ENCODE results near the gene KCTD6. TPM values are rescaled to one million over a fixed set of nuclear protein-coding genes. Genes with fewer than 3 reads are reported as not detected.
A peak's percentile ranks its signal among the peaks of the same experiment; 100 is the strongest.

Gene KCTD6
- total RNA-seq, 1 experiment from 2014 or later, result 12.0 TPM

DNA sequence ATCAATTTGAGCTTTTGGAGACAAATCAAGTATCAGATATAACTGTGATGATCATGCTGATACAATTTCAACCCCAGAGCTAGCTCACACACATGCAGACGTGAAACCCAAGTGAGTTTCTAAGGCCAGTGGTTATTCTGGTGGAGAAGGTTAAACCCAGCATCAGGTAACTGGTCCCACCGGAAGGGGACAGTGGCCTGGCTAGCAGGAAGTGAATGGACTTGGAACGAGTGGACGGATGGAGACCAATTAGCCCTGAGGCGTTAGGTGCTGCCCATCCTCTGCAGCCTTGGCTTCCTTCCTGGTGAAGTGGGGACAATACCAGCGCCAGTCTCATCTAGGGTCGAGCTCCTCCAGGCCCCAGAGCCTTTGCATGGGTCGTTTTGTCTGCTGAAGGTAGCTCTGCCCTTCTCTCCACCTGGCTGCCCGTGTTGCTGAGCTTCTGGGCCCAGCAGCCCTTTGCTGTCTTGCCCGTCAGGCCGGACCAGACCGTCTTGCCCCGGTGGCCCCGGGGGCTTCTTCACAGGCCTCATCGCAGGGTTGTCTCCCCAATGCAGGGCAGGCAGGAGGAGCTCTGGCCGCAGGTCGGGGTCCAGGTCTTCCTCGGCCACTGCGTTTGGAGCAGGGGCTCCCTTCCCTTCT is 915 bp upstream of the KCTD6 start:
- Histone ChIP-seq H3K4me1 (ENCODE audit: control insufficient read depth in 1 of 2, insufficient read depth in 2 of 2, low read length in 2 of 2) (peaks cover 20 to 45% of the 10 kb centered on the region in 2 experiments), H3K4me2 (ENCODE audit: low read length) (peak overlapping the region; percentile 85), H3K9me2 (ENCODE audit: insufficient read depth) (no peaks in the 10 kb centered on the region), H3K27me3 (ENCODE audit: insufficient read depth, low read length) (no peaks in the 10 kb centered on the region), H4K20me1 (ENCODE audit: insufficient read depth) (no peaks in the 10 kb centered on the region), H3K9me3 (ENCODE audit: control insufficient read depth in 1 of 2, insufficient read depth in 1 of 2, low read depth in 1 of 2, low read length in 2 of 2) (no peaks in the 10 kb centered on the region), H3K27ac (ENCODE audit: low read depth, low read length) (peak overlapping the region; percentile 9; the same call in 1 of the 2 replicates), H3K79me2 (ENCODE audit: insufficient read depth, low read length) (peaks cover 38% of the 10 kb centered on the region), H3K36me3 (ENCODE audit: control insufficient read depth in 1 of 2, insufficient read depth in 2 of 2, low read length in 2 of 2) (no peaks in the 10 kb centered on the region), H2AFZ (ENCODE audit: low read depth, low read length, poor library complexity, severe bottlenecking) (peak overlapping the region; percentile 96), H3K4me3 (replicated peaks in 1 of 2; ENCODE audit: low read depth in 1 of 2, low read length in 2 of 2) (peak overlapping the region; percentile 37 to 53), H3K9ac (ENCODE audit: low read length) (peak overlapping the region; percentile 34; the same call in 1 of the 2 replicates)
- intact Hi-C loops (cut with micrococcal nuclease), result loop anchor here (1.0 kb wide), 1 partner anchor 35 kb away; no protein-coding TSS in a partner anchor
- RAD21 ChIA-PET (ENCODE audit: low non-redundant PET in 1 of 2, low total read pairs in 2 of 2, uncharacterized antibody in 2 of 2, unreplicated experiment in 2 of 2), result interaction anchor here in 1 of 2 experiments (1.1 kb wide), 1 partner anchor 20 kb away, joined by 3 read pairs; no protein-coding TSS in a partner anchor
- TF ChIP-seq SRF (IDR thresholded peaks at IDR 0.05; ENCODE audit: low read depth) (no peak), EZH2phosphoT487 (IDR thresholded peaks at IDR 0.05; ENCODE audit: borderline replicate concordance) (no peak), POLR2A (IDR thresholded peaks at IDR 0.05; ENCODE audit: borderline replicate concordance, extremely low read depth, insufficient read depth, insufficient read length) (no peak), SP1 (IDR thresholded peaks at IDR 0.05; ENCODE audit: low read depth) (no peak), TCF7L2 (IDR thresholded peaks at IDR 0.05; ENCODE audit: borderline replicate concordance, extremely low read depth, insufficient read depth, insufficient read length) (no peak), EGR1 (IDR thresholded peaks at IDR 0.05; ENCODE audit: low read depth) (no peak), ZFX (IDR thresholded peaks at IDR 0.05) (no peak), CBX3 (IDR thresholded peaks at IDR 0.05; ENCODE audit: low read depth) (no peak), YY1 (IDR thresholded peaks at IDR 0.05; ENCODE audit: extremely low read depth, insufficient replicate concordance, low read depth, low read length) (no peak), CEBPB (IDR thresholded peaks at IDR 0.05; ENCODE audit: low read depth) (no peak), FOSL1 (IDR thresholded peaks at IDR 0.05; ENCODE audit: low read depth) (no peak), RAD21 (IDR thresholded peaks at IDR 0.05; ENCODE audit: low read depth) (no peak), SIN3A (IDR thresholded peaks at IDR 0.05; ENCODE audit: low read depth) (no peak), ATF3 (IDR thresholded peaks at IDR 0.05) (no peak), POLR2AphosphoS5 (IDR thresholded peaks at IDR 0.05; ENCODE audit: low read depth, low read length) (no peak)
- TF ChIP-seq, protein P1, sequence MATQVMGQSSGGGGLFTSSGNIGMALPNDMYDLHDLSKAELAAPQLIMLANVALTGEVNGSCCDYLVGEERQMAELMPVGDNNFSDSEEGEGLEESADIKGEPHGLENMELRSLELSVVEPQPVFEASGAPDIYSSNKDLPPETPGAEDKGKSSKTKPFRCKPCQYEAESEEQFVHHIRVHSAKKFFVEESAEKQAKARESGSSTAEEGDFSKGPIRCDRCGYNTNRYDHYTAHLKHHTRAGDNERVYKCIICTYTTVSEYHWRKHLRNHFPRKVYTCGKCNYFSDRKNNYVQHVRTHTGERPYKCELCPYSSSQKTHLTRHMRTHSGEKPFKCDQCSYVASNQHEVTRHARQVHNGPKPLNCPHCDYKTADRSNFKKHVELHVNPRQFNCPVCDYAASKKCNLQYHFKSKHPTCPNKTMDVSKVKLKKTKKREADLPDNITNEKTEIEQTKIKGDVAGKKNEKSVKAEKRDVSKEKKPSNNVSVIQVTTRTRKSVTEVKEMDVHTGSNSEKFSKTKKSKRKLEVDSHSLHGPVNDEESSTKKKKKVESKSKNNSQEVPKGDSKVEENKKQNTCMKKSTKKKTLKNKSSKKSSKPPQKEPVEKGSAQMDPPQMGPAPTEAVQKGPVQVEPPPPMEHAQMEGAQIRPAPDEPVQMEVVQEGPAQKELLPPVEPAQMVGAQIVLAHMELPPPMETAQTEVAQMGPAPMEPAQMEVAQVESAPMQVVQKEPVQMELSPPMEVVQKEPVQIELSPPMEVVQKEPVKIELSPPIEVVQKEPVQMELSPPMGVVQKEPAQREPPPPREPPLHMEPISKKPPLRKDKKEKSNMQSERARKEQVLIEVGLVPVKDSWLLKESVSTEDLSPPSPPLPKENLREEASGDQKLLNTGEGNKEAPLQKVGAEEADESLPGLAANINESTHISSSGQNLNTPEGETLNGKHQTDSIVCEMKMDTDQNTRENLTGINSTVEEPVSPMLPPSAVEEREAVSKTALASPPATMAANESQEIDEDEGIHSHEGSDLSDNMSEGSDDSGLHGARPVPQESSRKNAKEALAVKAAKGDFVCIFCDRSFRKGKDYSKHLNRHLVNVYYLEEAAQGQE (IDR thresholded peaks at IDR 0.05; ENCODE audit: low read depth), result no peak
- TF ChIP-seq, protein P2, sequence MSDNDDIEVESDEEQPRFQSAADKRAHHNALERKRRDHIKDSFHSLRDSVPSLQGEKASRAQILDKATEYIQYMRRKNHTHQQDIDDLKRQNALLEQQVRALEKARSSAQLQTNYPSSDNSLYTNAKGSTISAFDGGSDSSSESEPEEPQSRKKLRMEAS (IDR thresholded peaks at IDR 0.05), result no peak
- TF ChIP-seq, protein P3, sequence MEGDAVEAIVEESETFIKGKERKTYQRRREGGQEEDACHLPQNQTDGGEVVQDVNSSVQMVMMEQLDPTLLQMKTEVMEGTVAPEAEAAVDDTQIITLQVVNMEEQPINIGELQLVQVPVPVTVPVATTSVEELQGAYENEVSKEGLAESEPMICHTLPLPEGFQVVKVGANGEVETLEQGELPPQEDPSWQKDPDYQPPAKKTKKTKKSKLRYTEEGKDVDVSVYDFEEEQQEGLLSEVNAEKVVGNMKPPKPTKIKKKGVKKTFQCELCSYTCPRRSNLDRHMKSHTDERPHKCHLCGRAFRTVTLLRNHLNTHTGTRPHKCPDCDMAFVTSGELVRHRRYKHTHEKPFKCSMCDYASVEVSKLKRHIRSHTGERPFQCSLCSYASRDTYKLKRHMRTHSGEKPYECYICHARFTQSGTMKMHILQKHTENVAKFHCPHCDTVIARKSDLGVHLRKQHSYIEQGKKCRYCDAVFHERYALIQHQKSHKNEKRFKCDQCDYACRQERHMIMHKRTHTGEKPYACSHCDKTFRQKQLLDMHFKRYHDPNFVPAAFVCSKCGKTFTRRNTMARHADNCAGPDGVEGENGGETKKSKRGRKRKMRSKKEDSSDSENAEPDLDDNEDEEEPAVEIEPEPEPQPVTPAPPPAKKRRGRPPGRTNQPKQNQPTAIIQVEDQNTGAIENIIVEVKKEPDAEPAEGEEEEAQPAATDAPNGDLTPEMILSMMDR (IDR thresholded peaks at IDR 0.05 in 2 of 3, conservative IDR thresholded peaks at IDR 0.05 in 1 of 3; ENCODE audit: borderline replicate concordance in 1 of 3, insufficient read depth in 1 of 3, low read depth in 2 of 3, low read length in 2 of 3), result no peak
- POLR2A ChIA-PET, result interaction anchor here (0.8 to 1.1 kb wide), 2 partner anchors 36 to 185 kb away, joined by 3 read pairs; partner anchors contain the start of genes HTD2 and RPP14
- ATAC-seq (no peak), DNase-seq (ENCODE audit: low read depth, low spot score) (no peak)
- BruUV-seq (replicated peaks), result no TSS peak
- CTCF ChIA-PET, result interaction anchor here (1.2 to 2.1 kb wide), 11 partner anchors 8 to 303 kb away, joined by 3 to 12 read pairs (median 5); partner anchors contain the start of genes HTD2, PXK and RPP14
